GM12891 (cell line): ENCODE measurements around the gene AHRR.

Source experiments
- POLR2A ChIP-seq: IDR thresholded peaks from 2 replicates; pipeline ENCODE4 v1.6.1; 2011; ENCODE audit warnings: low read depth, low read length, control low read depth
- POLR2AphosphoS5 ChIP-seq: IDR thresholded peaks from 2 replicates; pipeline ENCODE4 v1.6.1; 2011; ENCODE audit warnings: low read depth, low read length, control low read depth
- SPI1 ChIP-seq: IDR thresholded peaks from 2 replicates; pipeline ENCODE4 v1.6.1; 2011; ENCODE audit warnings: low read depth, low read length, control low read depth
- TAF1 ChIP-seq: IDR thresholded peaks from 2 replicates; pipeline ENCODE4 v1.6.1; 2011; ENCODE audit warnings: low read depth, low read length, control low read depth

DNA sequence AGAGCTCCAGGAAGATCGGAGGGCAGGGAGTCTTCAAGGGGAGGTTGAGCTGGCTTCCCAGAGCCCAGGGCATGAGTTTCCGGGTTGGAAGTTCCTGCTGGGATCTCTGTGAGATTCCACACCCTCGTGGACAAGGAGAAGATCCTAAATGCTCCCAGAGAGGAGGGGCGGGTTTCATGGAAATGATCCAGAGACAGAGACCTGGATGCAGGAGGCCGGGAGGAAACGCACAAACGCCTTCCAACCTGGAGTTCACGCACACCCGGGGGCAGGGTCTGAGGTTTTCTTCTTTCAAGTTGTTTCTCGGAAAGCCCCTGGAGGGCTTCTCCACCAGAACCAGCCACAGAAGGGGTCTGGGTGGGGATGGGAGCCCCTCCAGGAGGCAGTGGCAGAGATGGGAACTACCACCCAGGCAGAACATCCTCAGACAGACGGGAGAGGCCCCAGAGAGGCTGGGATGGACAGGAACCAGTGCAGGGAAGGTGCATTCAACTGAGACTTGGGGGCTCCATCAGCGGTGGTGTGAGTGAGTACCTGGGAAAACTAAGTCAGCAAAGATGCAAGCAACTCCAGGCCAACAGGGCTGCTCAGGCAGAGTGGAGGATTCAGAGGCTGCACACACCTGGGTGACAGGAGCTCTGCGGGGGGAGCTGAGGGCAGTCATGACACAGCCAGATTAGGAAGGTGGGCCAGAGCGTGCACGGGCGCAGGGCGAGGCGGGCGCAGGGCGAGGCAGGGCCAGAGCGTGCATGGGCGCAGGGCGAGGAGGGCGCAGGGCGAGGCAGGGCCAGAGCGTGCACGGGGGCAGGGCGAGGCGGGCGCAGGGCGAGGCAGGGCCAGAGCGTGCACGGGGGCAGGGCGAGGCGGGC is 69.3 kb downstream of the AHRR start:
- TF ChIP-seq POLR2AphosphoS5 = no peak
- TF ChIP-seq POLR2A = no peak
- TF ChIP-seq TAF1 = no peak
- no peak for TF ChIP-seq SPI1
